ENCODE measurements around the gene CHL1. TPM values are rescaled to one million over a fixed set of nuclear protein-coding genes. Genes with fewer than 3 reads are reported as not detected.

Gene CHL1
- total and polyA plus RNA-seq, 12 donors: 0.55 to 28.8 (median 2.2) TPM

DNA sequence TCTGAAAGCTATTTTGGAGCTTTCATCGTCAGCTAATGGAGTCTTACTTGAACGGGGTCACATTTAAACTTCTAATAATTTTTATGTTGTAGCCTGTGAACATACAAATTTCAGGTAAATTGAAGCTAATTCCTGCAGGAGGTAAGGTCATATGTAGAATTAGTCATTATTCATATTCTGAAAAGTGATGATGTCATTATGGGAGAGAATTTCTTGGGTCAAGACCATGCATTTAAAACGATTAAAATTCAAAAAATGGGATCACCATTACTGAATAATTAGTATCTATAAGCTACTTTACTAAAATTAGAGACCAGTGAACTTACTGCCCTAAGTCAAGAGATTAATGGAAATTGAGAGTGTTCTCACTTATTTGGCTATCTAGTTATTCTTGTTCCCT, 120.4 kb downstream of the CHL1 start:
- Histone ChIP-seq H3K4me3 (no peak overlapping the region), H3K36me3 (no peaks in the 10 kb centered on the region), H3K9me3 (no peaks in the 10 kb centered on the region), H3K27ac (no peak overlapping the region), H3K27me3 (peaks cover 0 to 3% (median 0%) of the 10 kb centered on the region in 7 donors), H3K4me1 (no peaks in the 10 kb centered on the region)
- DNase-seq (no peak), ATAC-seq (no peak)
- 68 to 72% methylated on average over 3 of the region's 3 CpGs for WGBS, 2 donors
- intact Hi-C loops (cut with DNase I): no loop called here
- TF ChIP-seq, protein P1, sequence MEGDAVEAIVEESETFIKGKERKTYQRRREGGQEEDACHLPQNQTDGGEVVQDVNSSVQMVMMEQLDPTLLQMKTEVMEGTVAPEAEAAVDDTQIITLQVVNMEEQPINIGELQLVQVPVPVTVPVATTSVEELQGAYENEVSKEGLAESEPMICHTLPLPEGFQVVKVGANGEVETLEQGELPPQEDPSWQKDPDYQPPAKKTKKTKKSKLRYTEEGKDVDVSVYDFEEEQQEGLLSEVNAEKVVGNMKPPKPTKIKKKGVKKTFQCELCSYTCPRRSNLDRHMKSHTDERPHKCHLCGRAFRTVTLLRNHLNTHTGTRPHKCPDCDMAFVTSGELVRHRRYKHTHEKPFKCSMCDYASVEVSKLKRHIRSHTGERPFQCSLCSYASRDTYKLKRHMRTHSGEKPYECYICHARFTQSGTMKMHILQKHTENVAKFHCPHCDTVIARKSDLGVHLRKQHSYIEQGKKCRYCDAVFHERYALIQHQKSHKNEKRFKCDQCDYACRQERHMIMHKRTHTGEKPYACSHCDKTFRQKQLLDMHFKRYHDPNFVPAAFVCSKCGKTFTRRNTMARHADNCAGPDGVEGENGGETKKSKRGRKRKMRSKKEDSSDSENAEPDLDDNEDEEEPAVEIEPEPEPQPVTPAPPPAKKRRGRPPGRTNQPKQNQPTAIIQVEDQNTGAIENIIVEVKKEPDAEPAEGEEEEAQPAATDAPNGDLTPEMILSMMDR (IDR thresholded peaks at IDR 0.05): no peak

DNA sequence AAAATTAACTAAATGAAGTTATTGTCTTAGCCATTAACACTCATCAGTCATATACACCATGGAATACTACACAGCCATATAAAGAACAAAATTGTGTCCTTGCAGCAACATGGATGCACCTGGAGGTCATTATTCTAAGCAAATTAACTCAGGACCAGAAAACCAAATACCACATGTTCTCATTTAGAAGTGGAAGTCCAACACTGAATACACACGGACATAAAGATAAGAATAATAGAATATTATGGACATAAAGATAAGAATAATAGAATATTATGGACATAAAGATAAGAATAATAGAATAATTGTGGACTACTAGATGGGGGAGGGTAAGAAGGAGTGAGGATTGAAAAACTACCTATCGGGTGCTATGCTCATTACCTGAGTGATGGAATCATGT, 122.3 kb downstream of the CHL1 start:
- ATAC-seq (no peak), DNase-seq (no peak)
- H3K36me3 ChIP-seq: no peaks in the 10 kb centered on the region
- TF ChIP-seq, protein P1 (IDR thresholded peaks at IDR 0.05): no peak
- H3K4me3 ChIP-seq: no peak overlapping the region
- no peaks in the 10 kb centered on the region for H3K4me1 ChIP-seq
- intact Hi-C loops (cut with DNase I): no loop called here
- no peaks in the 10 kb centered on the region for H3K9me3 ChIP-seq
- 77 to 79% methylated on average over 2 of the region's 2 CpGs for WGBS, 2 donors
- H3K27me3 ChIP-seq: no peaks in the 10 kb centered on the region
- H3K27ac ChIP-seq: no peak overlapping the region

DNA sequence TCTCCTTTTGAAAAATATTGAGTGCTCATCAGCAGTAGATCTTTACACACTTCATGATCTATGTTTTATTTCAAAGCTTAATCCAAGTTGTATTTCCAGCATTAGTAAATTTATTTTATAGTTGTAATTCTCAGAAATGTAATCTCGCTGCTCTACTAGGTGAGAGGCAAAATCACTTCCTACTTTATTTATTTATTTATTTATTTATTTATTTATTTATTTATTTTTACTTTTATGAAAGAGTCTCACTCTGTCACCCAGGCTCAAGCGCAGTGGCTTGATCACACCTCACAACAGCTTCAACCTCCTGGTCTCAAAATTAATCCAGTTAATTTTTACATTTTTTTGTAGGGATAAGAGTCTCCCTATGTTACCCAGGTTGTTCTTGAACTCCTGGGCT, 127.9 kb downstream of the CHL1 start:
- ATAC-seq: no peak
- 91% methylated on average over 2 of the region's 2 CpGs for WGBS, 2 donors

DNA sequence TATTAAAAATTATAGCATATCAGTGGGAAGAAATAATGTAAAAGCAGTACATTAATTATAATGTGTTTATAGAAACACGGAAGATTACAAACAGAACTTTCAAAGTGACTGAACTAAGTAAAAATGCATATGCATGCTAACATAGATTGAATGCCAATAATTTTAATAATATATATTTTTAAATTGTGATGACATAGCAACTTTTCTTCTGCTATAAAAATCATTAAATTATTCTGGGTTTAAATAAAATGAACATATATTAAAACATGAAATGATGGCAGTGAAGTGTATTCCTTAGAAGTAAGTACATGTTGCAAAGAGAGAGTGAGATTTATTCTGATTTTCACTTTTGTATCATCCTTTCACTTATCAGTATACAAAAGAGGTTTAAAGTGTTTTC, 128.9 kb downstream of the CHL1 start:
- ATAC-seq (no peak), DNase-seq (no peak)
- H3K4me3 ChIP-seq: no peak overlapping the region
- TF ChIP-seq, protein P1 (IDR thresholded peaks at IDR 0.05): no peak
- no peaks in the 10 kb centered on the region for H3K36me3 ChIP-seq
- no peaks in the 10 kb centered on the region for H3K4me1 ChIP-seq
- intact Hi-C loops (cut with DNase I): no loop called here
- 84 to 85% methylated on average over 1 of the region's 1 CpG for WGBS, 2 donors
- no peak overlapping the region for H3K27ac ChIP-seq
- no peaks in the 10 kb centered on the region for H3K9me3 ChIP-seq
- H3K27me3 ChIP-seq: no peaks in the 10 kb centered on the region

More for the DNA sequence above, 127.9 kb downstream of the CHL1 start:
- intact Hi-C loops (cut with DNase I): no loop called here
- Histone ChIP-seq H3K4me1 (no peaks in the 10 kb centered on the region), H3K4me3 (no peak overlapping the region), H3K27ac (no peak overlapping the region), H3K27me3 (no peaks in the 10 kb centered on the region), H3K36me3 (no peaks in the 10 kb centered on the region), H3K9me3 (no peaks in the 10 kb centered on the region)
- no peak for DNase-seq
- TF ChIP-seq, protein P1 (IDR thresholded peaks at IDR 0.05): no peak
